NCI-H2196 treated with DMSO at 0.1 percent for 48 hours (cell line): ENCODE results near the gene FAM76A.
"Not testable (repeated sequence)": the region's sequence is repeated elsewhere in the genome, so short reads cannot be mapped to it uniquely, and the experiment has no call there.

Experiments used
- DNase-seq: peaks from one replicate; lab custom pipeline; 2025; ENCODE audit not compliant: unreplicated experiment; lab: John Stamatoyannopoulos, UW

FAM76A gene

DNA sequence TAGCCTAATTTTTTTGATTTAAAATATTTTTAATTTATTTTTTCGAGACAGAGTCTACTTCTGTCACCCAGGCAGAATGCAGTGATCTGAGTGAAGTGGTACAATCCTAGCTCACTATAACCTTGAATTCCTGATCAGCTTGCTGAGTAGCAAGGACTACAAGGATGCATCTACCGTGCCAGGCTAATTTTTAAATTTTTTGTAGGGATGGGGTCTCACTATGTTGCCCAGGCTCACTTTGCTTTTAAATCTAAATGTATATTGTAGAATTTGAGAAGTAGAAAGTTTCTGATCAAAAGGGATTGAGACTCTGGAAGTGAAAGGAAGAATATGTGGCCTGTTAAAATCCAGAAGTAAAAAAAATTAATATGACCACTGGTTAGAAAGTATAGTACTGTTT lies 48.9 kb downstream of the FAM76A start:
- DNase-seq = no peak

DNA sequence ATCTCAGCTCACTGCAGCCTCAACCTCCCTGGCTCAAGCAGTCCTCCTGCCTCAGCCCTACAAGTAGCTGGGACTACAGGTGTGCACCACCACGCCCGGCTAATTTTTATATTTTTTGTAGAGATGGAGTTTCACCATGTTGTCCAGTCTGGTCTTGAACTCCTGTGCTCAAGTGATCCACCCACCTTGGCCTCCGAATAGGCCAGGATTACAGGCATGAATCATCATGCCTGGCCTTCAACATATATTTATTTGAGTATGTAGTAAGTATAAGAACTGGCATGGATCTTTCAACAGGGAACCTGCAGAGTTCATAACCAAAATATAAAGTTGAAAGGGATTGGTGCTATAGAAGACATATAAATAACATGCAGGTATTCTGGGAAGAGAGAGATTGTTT lies 49.6 kb downstream of the FAM76A start:
- DNase-seq = not testable (repeated sequence)

DNA sequence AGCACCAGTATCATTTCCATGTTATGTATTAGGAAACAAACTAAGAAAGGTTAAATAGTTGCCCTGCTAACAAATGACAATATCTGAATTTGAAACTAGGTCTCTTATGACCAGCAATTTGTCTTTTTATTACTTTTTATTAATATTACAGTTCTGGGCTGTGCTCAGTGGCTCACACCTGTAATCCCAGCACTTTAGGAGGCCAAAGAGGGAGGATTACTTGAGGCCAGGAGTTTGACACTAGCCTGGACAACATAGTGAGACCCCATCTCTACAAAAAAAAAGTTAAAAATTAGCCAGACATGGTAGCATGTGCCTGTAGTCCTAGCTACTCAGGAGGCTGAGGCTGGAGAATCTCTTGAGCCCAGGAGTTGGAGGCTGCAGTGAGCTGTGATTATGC lies 50.5 kb downstream of the FAM76A start:
- not testable (repeated sequence) for DNase-seq

DNA sequence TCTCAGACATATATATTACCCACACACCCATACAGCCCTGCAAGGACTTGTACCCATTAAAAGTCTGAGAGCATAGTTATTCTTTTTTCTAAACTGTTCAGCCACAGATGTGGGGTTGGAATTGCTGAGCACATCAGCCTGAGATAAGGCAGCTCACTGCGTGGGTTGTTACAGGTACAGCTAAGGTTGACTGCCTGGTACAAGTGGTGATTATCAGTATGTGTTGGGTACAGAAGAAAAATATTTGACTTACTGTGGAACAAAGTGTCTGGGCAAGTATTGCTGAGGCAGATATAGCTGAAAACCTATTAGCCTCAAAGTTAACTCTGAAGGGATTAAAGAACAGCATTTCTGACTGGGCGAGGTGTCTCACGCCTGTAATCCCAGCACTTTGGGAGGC lies 52.3 kb downstream of the FAM76A start:
- no peak for DNase-seq

DNA sequence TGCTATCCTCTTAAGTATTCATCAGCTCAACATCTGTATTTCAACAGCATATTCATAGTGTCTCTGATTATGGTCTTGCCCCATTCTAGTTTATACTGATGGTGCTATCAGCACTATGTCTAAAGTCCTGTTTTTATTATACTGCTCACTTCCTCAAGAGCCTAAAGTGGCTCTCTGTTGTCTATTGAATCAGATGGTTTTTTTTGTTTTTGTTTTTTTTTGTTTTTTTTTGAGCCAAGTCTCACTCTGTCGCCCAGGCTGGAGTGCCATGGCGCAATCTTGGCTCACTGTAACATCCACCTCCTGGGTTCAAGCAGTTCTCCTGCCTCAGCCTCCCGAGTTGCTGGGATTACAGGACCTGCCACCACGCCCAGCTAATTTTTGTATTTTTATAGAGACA lies 53.4 kb downstream of the FAM76A start:
- DNase-seq = no peak

DNA sequence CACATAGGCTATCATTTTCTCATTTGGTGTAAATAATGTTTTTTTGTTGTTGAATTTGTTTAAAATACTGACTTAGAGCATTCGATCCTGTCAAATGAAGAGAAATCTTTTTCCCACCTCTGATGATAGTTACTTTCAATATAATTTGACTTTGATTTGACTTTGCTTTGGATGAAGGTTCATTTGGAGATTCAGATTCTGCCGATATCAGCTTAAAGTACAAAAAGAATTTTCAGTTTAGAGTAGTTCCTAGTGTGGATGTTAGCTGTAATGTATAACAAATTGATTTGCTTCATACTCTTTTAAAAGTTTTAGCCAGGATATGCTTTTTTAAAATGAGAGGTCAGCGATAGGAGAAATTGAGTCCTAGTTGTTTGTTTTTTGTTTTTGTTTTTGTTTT lies 57.2 kb downstream of the FAM76A start:
- DNase-seq = no peak

DNA sequence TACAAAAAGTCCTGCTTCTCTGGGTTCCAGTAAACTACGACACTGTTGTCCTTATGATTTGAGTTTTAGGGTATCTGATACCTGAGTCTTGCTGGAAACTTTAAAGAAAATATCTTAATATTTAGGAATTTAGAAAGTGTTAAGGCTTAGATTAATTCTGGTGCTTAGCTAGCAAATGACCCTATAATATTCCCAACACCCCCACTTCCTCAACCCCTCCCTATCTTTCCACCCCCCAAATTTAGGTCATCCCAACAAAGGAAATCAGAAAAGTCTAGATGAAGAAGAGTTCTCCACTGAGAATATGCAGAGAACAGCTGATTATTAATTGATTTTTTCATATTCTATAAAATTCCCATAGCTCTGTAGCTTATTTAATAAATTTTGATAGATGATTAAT lies 58.9 kb downstream of the FAM76A start:
- no peak for DNase-seq

DNA sequence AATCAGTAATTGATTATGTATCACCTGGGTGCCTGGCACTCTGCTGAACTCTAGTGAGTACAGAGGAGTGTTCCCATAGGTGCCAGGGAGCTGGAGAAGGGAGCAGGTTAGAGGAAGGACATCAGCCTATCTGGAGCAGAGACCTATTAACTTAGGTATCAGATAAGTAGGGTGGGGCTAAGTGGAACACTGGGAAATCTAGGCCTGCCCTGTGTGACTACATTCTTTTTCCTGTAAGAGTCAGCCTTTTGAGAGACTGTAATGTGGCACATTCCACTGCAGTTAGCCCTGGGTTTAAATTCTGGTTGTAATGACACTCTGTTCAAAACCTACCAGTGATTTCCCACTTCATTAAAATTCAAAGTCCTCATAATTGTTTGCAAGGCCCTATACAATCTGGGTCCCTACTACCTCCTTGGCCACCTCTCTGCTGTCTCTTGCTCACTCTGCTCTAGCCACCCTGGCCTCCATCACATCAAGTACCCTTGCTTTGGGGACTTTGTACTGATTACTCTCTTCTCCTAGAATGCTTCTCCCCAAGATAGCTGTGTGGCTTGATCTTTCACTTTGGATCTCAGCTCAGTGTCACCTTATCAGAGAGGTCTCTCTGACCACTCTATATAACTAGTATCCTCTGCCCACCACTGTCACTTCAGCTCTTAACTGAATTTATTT lies 60.2 kb downstream of the FAM76A start:
- DNase-seq = no peak

DNA sequence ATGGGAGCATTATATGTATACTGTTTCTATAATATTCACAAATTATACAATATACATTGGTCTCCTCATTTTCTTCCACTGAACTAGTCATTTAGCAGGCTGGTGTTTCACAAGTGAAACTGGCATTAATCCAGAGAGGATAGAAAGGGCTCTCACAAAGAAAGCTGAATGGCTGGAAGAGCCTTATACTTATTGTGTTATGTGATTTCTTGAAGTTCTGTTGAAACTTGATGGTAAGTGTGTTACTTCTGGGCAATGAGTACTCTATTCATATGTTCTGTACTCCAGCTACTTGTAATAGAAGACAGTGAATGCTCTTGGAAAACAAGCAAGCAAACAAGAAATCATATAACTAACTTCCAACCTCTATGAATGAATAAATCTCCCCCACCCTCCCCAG lies 62.1 kb downstream of the FAM76A start:
- no peak for DNase-seq

DNA sequence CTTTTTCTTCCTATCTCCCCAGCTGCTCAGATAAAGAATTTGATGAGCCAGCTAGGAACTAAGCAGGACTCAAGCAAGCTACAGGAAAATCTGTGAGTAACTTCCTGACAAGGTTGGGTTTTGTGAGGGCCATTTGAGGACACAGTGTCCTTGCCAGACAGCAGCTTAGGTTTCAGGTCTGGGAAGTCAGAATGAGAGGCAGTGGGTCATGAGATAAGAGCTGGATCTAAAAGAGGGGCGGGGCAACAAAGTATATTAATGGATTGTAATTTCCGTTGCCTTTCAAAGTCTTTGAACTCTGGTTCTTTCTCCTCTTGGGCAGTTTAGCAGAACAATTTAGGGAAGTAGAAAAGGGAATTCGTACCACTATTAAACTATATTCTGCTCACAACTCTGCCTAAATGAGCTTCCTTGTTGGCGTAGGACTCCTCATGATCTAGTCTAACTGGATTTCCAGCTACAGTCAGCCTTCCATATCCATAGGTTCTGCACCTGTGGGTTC lies 63.8 kb downstream of the FAM76A start:
- DNase-seq = no peak

DNA sequence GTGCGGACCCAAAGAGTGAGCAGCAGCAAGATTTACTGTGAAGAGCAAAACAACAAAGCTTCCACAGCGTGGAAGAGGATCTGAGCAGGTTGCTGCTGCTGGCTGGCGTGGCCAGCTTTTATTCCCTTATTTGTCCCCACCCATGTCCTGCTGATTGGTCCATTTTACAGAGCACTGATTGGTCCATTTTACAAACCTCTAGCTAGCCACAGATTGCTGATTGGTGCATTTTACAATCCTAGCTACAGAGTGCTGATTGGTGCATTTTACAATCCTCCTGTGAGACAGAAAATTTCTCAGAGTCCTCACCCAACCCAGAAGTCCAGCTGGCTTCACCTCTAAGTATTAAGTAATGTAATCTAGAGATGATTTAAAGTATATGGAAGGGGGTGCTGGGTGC lies 64.5 kb downstream of the FAM76A start:
- DNase-seq = not testable (repeated sequence)

DNA sequence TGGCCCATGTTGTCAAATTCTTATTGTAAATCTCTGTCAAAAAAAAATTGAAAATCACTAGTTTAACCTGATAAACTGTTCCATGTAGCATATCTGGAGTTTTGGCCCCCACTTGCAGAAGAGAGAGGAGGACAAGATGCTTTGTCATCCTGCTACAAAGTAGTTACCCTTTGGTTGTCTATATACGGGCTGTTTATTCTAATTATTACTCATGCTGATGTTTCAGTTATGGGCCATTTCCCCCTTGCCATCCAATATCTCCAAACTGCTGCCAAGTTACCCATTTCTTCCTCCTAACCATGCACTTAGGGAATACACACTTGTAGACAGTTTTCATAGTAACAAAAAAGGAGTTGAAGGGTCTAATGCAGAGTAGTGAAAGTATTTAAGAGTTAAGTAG lies 69.8 kb downstream of the FAM76A start:
- DNase-seq = no peak

DNA sequence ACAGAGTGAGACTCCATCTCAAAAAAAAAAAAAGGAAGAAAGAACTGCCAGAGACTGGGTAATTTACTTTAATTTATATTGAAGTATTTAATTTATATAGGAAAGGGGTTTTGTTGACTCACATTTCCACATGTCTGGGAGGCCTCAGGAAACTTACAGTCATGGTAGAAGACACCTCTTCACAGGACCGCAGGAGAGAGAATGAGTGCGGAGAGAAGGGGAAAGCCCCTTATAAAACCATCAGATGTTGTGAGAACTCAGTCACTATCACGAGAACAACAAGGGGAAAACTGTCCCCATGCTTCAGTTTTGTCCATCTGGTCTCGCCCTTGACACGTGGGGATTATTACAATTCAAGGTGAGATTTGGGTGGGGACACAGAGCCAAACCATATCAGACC lies 79.0 kb downstream of the FAM76A start:
- DNase-seq = no peak

DNA sequence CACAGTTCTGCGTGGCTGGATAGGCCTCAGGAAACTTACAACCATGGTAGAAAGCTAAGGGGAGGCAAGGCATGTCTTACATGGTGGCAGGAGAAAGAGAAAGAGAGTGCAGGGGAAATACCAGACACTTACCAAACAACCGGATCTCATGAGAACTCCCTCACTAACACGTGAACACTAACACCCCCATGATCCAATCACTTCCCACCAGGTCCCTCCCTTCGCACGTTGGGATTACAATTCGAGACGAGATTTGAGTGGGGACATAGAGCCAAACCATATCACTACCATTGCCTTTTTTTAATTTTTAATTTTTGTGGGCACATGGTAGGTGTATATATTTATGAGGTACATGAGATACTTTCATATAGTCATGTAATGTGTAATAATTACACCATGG lies 81.0 kb downstream of the FAM76A start:
- DNase-seq = no peak

DNA sequence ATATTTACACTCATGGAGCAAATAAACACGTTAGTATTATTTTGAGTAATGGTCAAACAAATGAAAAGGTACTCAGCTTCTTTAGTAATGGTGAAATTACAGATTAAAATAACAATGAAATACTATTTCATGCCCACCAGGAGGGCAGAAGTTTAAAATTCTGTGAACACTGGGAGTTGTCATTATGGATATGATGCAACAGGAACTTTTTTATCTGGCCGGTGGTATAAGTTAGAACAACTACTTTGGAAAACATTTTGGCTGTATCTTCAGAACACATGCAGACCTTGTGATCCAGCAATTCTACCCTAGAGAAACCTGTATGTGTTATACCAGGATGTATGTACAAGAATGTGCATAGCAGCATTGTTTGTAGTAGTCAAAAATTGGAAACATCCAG lies 81.6 kb downstream of the FAM76A start:
- no peak for DNase-seq

DNA sequence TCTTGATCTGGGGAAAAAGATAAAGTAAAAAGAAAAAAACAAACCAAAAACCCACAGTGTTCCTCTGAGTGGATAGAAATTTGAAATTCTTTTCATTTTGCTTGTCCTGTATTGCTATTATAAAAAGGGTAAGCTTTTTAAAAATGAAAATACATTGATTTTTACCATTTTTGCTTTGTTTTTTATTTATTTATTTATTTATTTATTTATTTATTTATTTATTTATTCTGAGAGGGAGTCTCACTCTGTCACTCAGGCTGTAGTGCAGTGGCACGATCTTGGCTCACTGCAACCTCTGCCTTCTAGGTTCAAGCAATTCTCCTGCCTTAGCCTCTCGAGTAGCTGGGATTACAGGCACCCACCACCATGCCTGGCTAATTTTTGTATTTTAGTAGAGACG lies 82.4 kb downstream of the FAM76A start:
- DNase-seq = not testable (repeated sequence)

DNA sequence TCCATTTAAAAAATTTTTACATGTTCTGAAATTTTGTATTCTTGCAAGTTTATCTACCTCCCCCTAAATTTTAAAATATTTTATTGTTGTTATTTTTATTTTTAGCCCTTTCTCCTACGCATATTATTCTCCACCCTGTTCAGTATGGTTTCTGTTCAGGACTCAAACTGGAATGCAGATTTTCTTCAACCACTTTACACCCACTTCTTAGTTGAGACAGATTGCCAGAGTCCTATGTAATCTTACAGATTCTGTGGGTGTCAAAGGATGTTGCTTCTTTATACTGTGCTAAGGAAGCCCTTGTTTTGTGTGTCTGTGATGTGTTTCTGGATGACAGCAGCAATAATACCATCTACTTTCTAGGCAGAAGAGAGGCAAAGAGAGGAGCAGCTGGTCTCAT lies 84.1 kb downstream of the FAM76A start:
- DNase-seq = no peak

DNA sequence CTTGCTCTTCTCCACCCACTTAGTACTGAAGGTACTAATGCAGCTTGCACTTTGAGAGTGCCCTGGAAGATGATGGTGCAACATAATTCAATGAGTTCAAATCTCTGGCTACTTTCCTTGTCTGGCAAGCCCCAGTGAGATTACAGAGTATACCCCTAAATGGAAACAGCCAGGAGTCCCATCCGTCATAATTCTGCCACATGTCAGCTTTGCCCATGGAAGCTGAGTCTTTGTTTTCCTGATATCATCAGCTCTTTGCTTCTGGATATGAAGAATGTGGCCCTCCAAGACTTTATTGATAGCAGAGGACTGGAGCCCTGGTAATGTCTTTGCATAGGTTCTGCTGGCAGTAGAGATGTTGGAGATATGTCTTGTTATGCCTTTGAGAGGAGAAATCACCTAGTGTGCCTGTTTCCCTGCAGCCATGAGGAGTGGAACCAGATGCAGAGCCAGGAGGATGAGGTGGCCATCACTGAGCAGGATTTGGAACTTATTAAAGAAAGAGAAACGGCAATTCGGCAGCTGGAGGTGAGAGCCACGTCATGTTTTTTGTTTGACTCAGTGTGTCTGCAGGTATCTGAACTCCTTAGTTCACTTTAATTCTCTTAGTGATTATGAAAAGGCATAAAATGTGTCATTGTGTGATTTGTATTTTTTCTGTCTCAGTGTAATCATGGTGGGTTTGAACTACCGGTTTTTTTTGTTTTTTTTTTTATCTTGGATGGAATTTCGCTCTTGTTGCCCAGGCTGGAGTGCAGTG lies 86.2 kb downstream of the FAM76A start:
- DNase-seq = no peak
